ENCODE results near the gene RILP.
A peak's percentile ranks its signal among the peaks of the same experiment; 100 is the strongest.

RILP gene

DNA sequence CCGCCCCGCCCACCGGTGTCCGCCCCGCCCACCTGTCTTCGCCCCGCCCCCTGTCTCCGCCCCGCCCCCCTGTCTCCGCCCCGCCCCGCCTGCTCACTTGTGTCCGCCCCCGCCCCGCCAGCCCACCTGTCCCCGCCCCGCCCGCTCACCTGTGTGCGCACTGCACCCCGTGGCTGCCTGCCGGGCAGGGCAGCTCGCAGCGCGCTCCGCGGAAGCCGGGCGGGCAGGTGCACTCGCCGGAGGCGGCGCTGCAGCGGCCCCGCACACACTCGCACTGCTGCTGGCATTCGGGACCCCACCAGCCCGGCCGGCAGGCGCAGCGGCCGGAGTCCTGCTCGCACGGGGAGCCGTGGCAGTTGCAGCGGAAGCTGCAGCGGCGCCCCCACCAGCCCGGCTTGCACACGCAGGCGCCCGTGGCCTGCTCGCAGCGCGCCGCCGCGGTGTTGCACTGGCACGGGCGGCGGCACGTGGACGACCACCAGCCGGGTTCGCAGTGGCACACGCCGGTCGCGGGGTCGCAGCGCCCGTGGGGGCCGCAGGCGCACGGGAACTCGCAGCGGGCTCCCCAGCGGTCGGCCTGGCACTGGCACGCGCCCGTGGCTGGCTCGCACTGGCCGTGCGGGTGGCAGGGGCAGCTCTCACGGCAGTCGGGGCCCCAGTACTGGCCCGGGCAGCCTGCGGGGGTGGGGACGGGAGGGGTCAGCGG is 6.2 kb downstream of the RILP start:
- H3K4me3 ChIP-seq (ENCODE audit: low read length), result peak overlapping the region; percentile 52; the same call in 1 of the 2 replicates
- TF ChIP-seq ZNF274 (IDR thresholded peaks at IDR 0.05; ENCODE audit: low read depth, low read length), result no peak

- no peak overlapping the region for H3K4me3 ChIP-seq (ENCODE audit: low read length)
- TF ChIP-seq ZNF274 (IDR thresholded peaks at IDR 0.05; ENCODE audit: low read depth, low read length), result no peak
These were observed 8.6 kb downstream of the RILP start for GRCh38 chr17:1641065-1641403.

- H3K4me3 ChIP-seq (ENCODE audit: low read length), result no peak overlapping the region
- no peak for TF ChIP-seq ZNF274 (IDR thresholded peaks at IDR 0.05; ENCODE audit: low read depth, low read length)
These were observed 9.2 kb downstream of the RILP start for GRCh38 chr17:1640329-1641064.

DNA sequence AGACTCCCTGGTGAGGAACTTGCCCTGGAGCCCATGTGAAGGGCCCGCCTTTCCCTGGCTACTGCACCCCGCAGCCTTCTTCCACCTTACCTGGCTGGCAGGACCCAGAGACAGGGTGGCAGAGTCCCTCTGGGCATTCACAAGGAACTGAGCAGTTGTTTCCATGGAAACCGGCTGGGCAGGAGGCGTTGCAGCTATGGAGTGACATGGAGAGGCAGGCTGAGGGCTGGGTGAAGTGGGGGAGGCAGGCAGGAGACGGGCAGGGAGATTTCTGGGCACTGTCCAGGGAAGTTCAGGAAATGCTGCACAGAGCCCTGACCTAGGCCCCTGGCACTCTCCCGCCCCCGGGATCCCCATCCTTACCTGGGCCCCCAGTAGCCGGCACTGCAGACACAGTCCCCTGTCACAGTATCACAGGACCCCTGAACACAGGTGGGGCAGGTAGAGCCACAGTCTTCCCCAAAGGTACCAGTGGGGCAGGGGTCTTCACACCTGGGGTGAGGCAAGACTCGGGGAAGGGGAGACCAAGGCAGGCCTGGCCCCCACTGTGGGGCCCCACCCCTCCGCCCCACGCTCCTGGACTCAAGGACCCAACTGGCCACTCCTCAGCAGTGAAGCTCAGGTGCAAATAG is 10.0 kb downstream of the RILP start:
- TF ChIP-seq ZNF274 (IDR thresholded peaks at IDR 0.05; ENCODE audit: low read depth, low read length), result no peak
- H3K4me3 ChIP-seq (ENCODE audit: low read length), result no peak overlapping the region

GRCh38 chr17:1638624-1639300 is 10.9 kb downstream of the RILP start:
- H3K4me3 ChIP-seq (ENCODE audit: low read length), result no peak overlapping the region
- no peak for TF ChIP-seq ZNF274 (IDR thresholded peaks at IDR 0.05; ENCODE audit: low read depth, low read length)

GRCh38 chr17:1638171-1638590 is 11.5 kb downstream of the RILP start:
- H3K4me3 ChIP-seq (ENCODE audit: low read length), result no peak overlapping the region

DNA sequence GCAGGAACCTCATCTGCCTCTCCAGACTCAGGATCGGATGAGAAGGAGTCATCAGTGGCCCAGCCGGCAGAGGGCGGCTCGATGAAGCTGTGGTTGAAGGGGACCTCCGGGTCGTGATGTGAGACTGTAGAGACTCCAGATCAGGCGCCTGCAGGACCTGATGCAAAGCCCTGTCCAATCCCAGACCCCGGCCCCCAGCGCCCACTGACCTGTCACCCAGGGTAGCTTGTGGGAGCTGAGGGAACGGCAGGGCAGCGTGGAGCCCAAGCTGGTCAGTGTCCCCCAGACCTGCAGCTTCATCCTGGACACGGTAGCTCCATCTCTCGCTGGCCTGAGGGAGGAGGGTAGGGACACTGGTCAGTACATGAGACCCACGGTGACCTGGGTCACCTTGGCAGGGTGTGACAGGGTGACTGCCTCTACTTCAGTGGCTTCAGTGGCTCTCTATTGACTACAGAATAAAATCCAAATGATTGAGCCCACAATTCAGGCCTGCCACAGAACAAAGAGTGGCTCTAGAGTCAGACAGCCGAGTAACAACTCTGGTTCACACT is 12.9 kb downstream of the RILP start:
- TF ChIP-seq ZNF274 (IDR thresholded peaks at IDR 0.05; ENCODE audit: low read depth, low read length), result no peak

More at GRCh38 chr17:1638171-1638590, 11.5 kb downstream of the RILP start:
- no peak for TF ChIP-seq ZNF274 (IDR thresholded peaks at IDR 0.05; ENCODE audit: low read depth, low read length)

DNA sequence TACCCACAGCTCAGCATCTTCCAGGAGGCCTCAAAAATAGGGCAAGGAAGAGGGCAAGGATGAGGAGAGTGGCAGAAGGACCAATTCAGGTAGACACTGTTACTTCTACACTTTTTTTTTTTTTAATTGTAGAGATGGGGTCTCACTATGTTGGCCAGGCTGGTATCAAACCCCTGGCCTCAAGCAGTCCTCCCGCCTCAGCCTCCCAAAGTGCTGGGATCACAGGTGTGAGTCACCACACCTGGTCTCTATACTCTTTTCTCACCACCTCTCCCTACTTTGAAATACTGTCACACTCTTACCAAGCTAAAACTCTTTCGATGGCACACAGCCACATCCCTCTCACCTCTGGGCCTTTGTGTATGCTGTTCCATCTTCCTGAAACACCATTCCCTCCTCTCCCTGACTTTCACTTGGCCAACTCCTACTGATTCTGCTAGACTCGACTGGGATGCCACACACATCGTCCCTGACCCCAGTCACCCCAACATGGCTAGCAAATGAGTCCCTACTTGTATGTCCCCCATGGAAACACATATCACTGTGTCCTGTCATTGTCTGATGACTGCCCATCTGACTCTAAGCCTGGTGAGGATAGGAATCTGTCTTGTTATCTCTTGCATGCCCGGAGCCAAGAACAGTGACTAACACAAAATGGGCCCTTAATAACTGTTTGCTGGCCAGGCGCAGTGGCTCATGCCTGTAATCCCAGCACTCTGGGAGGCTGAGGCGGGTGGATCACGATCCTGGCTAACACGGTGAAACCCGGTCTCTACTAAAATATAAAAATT is 13.8 kb downstream of the RILP start:
- H3K4me3 ChIP-seq (ENCODE audit: low read length), result no peak overlapping the region
- TF ChIP-seq ZNF274 (IDR thresholded peaks at IDR 0.05; ENCODE audit: low read depth, low read length), result no peak

More for the DNA sequence above, 12.9 kb downstream of the RILP start:
- H3K4me3 ChIP-seq (ENCODE audit: low read length), result no peak overlapping the region

DNA sequence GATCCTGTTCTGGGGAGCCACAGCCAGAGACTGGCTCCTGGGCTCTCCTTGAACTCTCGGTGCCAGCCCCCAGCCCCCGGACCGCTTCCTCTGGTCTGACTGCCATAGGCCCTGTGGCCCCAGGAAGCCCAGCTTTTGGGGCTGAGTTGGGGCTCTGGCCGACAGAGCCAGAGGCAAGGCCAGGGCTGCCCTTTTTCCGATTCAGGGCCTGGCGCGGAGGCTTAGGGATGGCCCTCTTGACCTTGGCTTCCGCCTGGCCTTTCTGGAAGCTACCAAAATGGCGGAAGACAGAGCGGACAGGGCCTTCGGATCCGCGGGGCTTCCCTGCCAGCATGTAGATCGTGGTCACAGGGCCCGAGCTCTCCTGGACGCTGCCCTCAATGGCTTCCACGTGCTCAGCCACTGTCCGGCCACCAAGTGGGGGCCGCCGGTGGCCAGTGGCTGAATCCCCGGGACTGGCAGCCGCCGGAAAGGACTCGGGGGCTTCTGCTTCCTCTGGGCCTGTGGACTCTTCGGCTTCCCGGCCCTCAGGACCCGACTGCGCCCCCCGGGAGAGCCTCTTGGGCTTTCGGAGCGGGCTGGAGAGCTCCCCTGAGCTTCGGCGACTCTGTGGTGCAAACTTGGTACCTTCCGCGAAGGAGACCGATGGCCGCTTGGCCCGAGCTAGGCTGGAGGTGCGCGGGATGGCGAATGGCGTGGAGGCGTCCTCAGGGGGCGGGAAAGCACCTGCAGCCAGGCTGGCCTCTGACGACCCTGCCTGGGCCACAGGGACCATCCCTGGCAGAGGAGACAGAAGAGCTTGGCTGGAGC is 14.6 kb downstream of the RILP start:
- TF ChIP-seq ZNF274 (IDR thresholded peaks at IDR 0.05; ENCODE audit: low read depth, low read length), result no peak

DNA sequence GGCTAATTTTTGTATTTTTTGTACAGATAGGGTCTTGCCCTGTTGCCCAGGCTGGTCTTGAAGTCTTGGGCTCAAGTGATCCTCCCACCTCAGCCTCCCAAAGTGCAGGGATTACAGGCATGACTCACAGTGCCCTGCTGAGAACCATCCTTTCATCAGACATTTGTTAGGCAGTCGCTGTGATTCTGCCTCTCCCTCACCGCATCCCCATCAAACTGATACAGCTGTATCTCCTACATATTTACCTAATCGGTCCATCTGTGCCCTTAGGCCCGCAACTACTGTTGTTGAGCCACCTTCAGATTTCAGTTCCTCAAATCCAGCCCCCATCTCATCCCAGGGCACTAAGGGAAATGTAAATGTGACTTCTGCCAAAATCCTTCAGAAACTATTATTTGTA is 19.0 kb downstream of the RILP start:
- H3K4me3 ChIP-seq (ENCODE audit: low read length), result no peak overlapping the region

More for the DNA sequence above, 14.6 kb downstream of the RILP start:
- no peak overlapping the region for H3K4me3 ChIP-seq (ENCODE audit: low read length)

GRCh38 chr17:1629504-1630310 is 20.0 kb downstream of the RILP start:
- TF ChIP-seq ZNF274 (IDR thresholded peaks at IDR 0.05; ENCODE audit: low read depth, low read length), result no peak
- peak overlapping the region; percentile 72 for H3K4me3 ChIP-seq (ENCODE audit: low read length)

More for the DNA sequence above, 19.0 kb downstream of the RILP start:
- no peak for TF ChIP-seq ZNF274 (IDR thresholded peaks at IDR 0.05; ENCODE audit: low read depth, low read length)
